GM12878 (cell line): ENCODE data around the gene MCF2L2. TPM values are rescaled to one million over a fixed set of nuclear protein-coding genes. Genes with fewer than 3 reads are reported as not detected.

Source experiments
- ATAC-seq: fragments of 200-7000 bp; cut with Tn5 transposase; 3 replicates; pipeline ENCODE4 v1.9.1; 2020; ENCODE audit warnings: mild to moderate bottlenecking, moderate library complexity
- BruUV-seq: library from RNA; stranded (reverse); fragments of 400-500 nt; replicated peaks from 2 replicates; lab custom pipeline; 2021; lab: Mats Ljungman, UMichigan
- CTCF ChIA-PET: fragments of 300-600 bp; sonication (Branson Sonifier 250); formaldehyde crosslinking; extraction: SDS; loops from one replicate; lab custom pipeline; 2021; ENCODE audit warnings: inconsistent platforms; lab: Yijun Ruan, JAX
- POLR2A ChIA-PET: fragments of 350-600 bp; formaldehyde crosslinking; extraction: SDS; loops from one replicate; lab custom pipeline; 2021; ENCODE audit warnings: inconsistent platforms; lab: Charles Lee
- RAD21 ChIA-PET: fragments of 300-600 bp; sonication (Branson Sonifier 250); formaldehyde crosslinking; loops from one replicate; lab custom pipeline; 2023; ENCODE audit warnings: antibody characterized with exemption; ENCODE audit not compliant: unreplicated experiment; lab: Charles Lee
- SMC1A ChIA-PET: fragments of 300-600 bp; sonication (Branson Sonifier 250); formaldehyde crosslinking; loops from one replicate; lab custom pipeline; 2023; ENCODE audit not compliant: unreplicated experiment, uncharacterized antibody; lab: Charles Lee
- DNase-seq: peaks from one replicate; pipeline ENCODE4 v3.0.0-alpha.2; 2011; ENCODE audit warnings: low read depth, low spot score
- FAIRE-seq: peaks from 3 replicates; lab custom pipeline; 2011; peaks lifted over from hg19 to GRCh38; lab: Jason Lieb, UNC
- H2AFZ ChIP-seq: 2 replicates; pipeline ENCODE4 v1.6.0; 2011; ENCODE audit warnings: low read depth, low read length, control low read depth; ENCODE audit not compliant: control insufficient read depth
- H3K27ac ChIP-seq: 2 replicates; pipeline ENCODE4 v1.5.1; 2011; ENCODE audit warnings: control low read depth; ENCODE audit not compliant: control insufficient read depth, insufficient read depth
- H3K27me3 ChIP-seq, 2 experiments: replicated peaks in 1 of 2; 2 replicates each; pipeline versions ENCODE4 v1.6.0 to v1.6.1; 2011; ENCODE audit warnings: low read length in 1 of 2; ENCODE audit not compliant: control insufficient read depth in 2 of 2, insufficient read depth in 2 of 2
- H3K36me3 ChIP-seq, 2 experiments: 2 replicates each; pipeline ENCODE4 v1.5.1; 2011; ENCODE audit warnings: low read length in 1 of 2; ENCODE audit not compliant: control insufficient read depth in 2 of 2, insufficient read depth in 2 of 2
- H3K4me1 ChIP-seq: 2 replicates; pipeline ENCODE4 v1.6.1; 2011; ENCODE audit warnings: mild to moderate bottlenecking, low read length, moderate library complexity, mixed read lengths; ENCODE audit not compliant: control insufficient read depth, insufficient read depth
- H3K4me2 ChIP-seq: 2 replicates; pipeline ENCODE4 v1.6.0; 2011; ENCODE audit warnings: control low read depth; ENCODE audit not compliant: control insufficient read depth, insufficient read depth
- H3K4me3 ChIP-seq: fragments of 200-600 bp; sonication (generic); 2 replicates; pipeline ENCODE4 v1.5.1; 2016
- H3K79me2 ChIP-seq: 2 replicates; pipeline ENCODE4 v1.6.0; 2011; ENCODE audit warnings: low read length; ENCODE audit not compliant: control insufficient read depth, insufficient read depth
- H3K9ac ChIP-seq: 2 replicates; pipeline ENCODE4 v1.8.0; 2011; ENCODE audit warnings: low read length, control low read depth, mixed read lengths; ENCODE audit not compliant: control insufficient read depth, insufficient read depth
- H3K9me3 ChIP-seq: replicated peaks from 3 replicates; pipeline ENCODE4 v1.5.1; 2011; ENCODE audit warnings: mild to moderate bottlenecking, low read length; ENCODE audit not compliant: control insufficient read depth, insufficient read depth
- H4K20me1 ChIP-seq: 2 replicates; pipeline ENCODE4 v1.6.0; 2011; ENCODE audit not compliant: control insufficient read depth, insufficient read depth
- BMI1 ChIP-seq: fragments of 450-650 bp; IDR thresholded peaks from 2 replicates; pipeline ENCODE4 v1.6.1; 2016; ENCODE audit warnings: mild to moderate bottlenecking, moderate library complexity, borderline replicate concordance
- EZH2 ChIP-seq: IDR thresholded peaks from 2 replicates; pipeline ENCODE4 v1.6.1; 2012; ENCODE audit warnings: low read depth, mild to moderate bottlenecking, control low read depth, inconsistent platforms, low read length, borderline replicate concordance; ENCODE audit not compliant: control insufficient read depth
- HDAC6 ChIP-seq: fragments of 200-600 bp; sonication (generic); IDR thresholded peaks from one replicate; pipeline ENCODE4 v1.8.0; 2017; ENCODE audit warnings: antibody characterized with exemption; ENCODE audit not compliant: unreplicated experiment
- RAD21 ChIP-seq: IDR thresholded peaks from 2 replicates; pipeline ENCODE4 v1.6.1; 2011; ENCODE audit warnings: mild to moderate bottlenecking, low read depth, low read length, moderate library complexity; ENCODE audit not compliant: insufficient read depth
- TARDBP ChIP-seq: IDR thresholded peaks from 2 replicates; pipeline ENCODE4 v1.6.1; 2016; ENCODE audit warnings: borderline replicate concordance
- WGBS: methylation state at CpG from one replicate; pipeline ENCODE4 v1.1.6; 2016; ENCODE audit warnings: low lambda C conversion rate; ENCODE audit not compliant: insufficient replicate concordance, insufficient coverage; ENCODE audit errors: missing lambda C conversion rate; 5-methylcytosine and 5-hydroxymethylcytosine counted together
- in situ Hi-C: fragments of 300-500 bp; cut with MboI; formaldehyde crosslinking; loops from 9 replicates; pipeline ENCODE4 v1.14.3; 2018; ENCODE audit warnings: mixed read lengths
- intact Hi-C: fragments of 100-400 bp; cut with micrococcal nuclease; formaldehyde crosslinking; loops from one replicate; pipeline ENCODE4 v1.14.2; 2022; ENCODE audit not compliant: unreplicated experiment
- polyA plus RNA-seq, 11 experiments: library from polyadenylated mRNA; depleted of rRNA in 4 of 11; unstranded in 6 of 11; stranded (reverse) in 5 of 11; fragments of >200 nt; fragmentation: Nextera tagmentation in 4 of 11; fragmentation: Illumina TruSeq in 1 of 11; extraction: Ambion mirVana in 4 of 11; extraction: Trizol in 1 of 11; gene quantifications; 1 replicate in 1 of 11; 2 replicates in 10 of 11; pipeline versions ENCODE4 v1.2.1 to v1.2.3, GENCODE V29; 2011 to 2016; ENCODE audit warnings: inconsistent platforms in 2 of 11, missing spikeins in 2 of 11, low read depth in 1 of 11
- total RNA-seq, 4 experiments: library from RNA; depleted of rRNA in 3 of 4; stranded (reverse); fragments of >200 nt in 3 of 4; fragmentation: Illumina TruSeq in 1 of 4; extraction: Trizol in 1 of 4; gene quantifications; 2 replicates each; pipeline versions ENCODE4 v1.2.1 to v1.2.3, GENCODE V29; 2013 to 2021
- TF ChIP-seq, protein P1 (sequence below): fragments of 450-650 bp; IDR thresholded peaks from 2 replicates; pipeline ENCODE4 v1.6.1; 2017; ENCODE audit warnings: mild to moderate bottlenecking

Gene MCF2L2
- total and polyA plus RNA-seq, 10 of the 15 experiments (the other 5 are each of a cell fraction or from before 2014, with no cell fraction given), result 0.37 to 2.8 (median 1.4) TPM

GRCh38 chr3:183178512-183178832, 249.9 kb downstream of the MCF2L2 start:
- peaks cover 4 to 16% of the 10 kb centered on the region in 2 experiments for H3K27me3 ChIP-seq
- no peak for ATAC-seq
- no peak for DNase-seq
- H2AFZ ChIP-seq, result peak overlapping the region; percentile 33; the same call in 1 of the 2 replicates
- H3K27ac ChIP-seq, result no peak overlapping the region
- POLR2A ChIA-PET, result interaction anchor here (0.6 kb wide), 1 partner anchor 26 kb away, joined by 6 read pairs; no protein-coding TSS in a partner anchor
- H3K9me3 ChIP-seq, result no peaks in the 10 kb centered on the region
- peak overlapping the region; percentile 96 for H3K4me2 ChIP-seq
- CTCF ChIA-PET, result interaction anchor here (0.8 to 4.9 kb wide), 10 partner anchors 10 to 466 kb away, joined by 3 to 65 read pairs (median 4); no protein-coding TSS in a partner anchor
- no peaks in the 10 kb centered on the region for H3K79me2 ChIP-seq
- BruUV-seq, result no TSS peak
- TF ChIP-seq BMI1 (peak; percentile 66; the same call in 1 of the 2 replicates), EZH2 (0 out of 2 replicates have a peak, but pooled peaks have one; percentile 69), HDAC6 (no peak), TARDBP (no peak), RAD21 (no peak)
- TF ChIP-seq, protein P1, sequence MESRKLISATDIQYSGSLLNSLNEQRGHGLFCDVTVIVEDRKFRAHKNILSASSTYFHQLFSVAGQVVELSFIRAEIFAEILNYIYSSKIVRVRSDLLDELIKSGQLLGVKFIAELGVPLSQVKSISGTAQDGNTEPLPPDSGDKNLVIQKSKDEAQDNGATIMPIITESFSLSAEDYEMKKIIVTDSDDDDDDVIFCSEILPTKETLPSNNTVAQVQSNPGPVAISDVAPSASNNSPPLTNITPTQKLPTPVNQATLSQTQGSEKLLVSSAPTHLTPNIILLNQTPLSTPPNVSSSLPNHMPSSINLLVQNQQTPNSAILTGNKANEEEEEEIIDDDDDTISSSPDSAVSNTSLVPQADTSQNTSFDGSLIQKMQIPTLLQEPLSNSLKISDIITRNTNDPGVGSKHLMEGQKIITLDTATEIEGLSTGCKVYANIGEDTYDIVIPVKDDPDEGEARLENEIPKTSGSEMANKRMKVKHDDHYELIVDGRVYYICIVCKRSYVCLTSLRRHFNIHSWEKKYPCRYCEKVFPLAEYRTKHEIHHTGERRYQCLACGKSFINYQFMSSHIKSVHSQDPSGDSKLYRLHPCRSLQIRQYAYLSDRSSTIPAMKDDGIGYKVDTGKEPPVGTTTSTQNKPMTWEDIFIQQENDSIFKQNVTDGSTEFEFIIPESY, result no peak
- TF ChIP-seq, all 136 proteins: peak for 2
- H3K4me1 ChIP-seq, result peaks cover 6% of the 10 kb centered on the region; the same call in 1 of the 2 replicates
- peak overlapping the region; percentile 45 for H3K4me3 ChIP-seq
- intact Hi-C loops, result no loop called here
- ChIA-PET SMC1A (interaction anchor here (0.6 to 5.3 kb wide), 8 partner anchors 10 to 206 kb away, joined by 3 to 29 read pairs (median 20); partner anchors contain the start of gene LAMP3), RAD21 (interaction anchor here (0.7 to 2.8 kb wide), 11 partner anchors 8 to 465 kb away, joined by 3 to 25 read pairs (median 6); partner anchors contain the start of gene LAMP3)
- WGBS, result 2% methylated on average over 6 of the region's 6 CpGs
- in situ Hi-C loops, result no loop called here
- no peaks in the 10 kb centered on the region for H4K20me1 ChIP-seq
- no peak overlapping the region for H3K9ac ChIP-seq
- no peak for FAIRE-seq
- H3K36me3 ChIP-seq, result no peaks in the 10 kb centered on the region
